ENCODE data around the gene MT1H. TPM values are rescaled to one million over a fixed set of nuclear protein-coding genes. Genes with fewer than 3 reads are reported as not detected.

The MT1H gene
- total and polyA plus RNA-seq, 8 donors: 33.8 to 219 (median 77.8) TPM; not detected in 4

- Histone ChIP-seq H3K4me1 (peaks cover 23 to 50% (median 33%) of the 10 kb centered on the region in 4 donors), H3K27ac (peak overlapping the region; percentile 77 to 87 (median 85)), H3K4me3 (peak overlapping the region; percentile 54 to 61 (median 57)), H3K9me3 (no peaks in the 10 kb centered on the region), H3K36me3 (no peaks in the 10 kb centered on the region), H3K27me3 (peaks cover 0 to 49% (median 11%) of the 10 kb centered on the region in 3 donors)
- no peak for DNase-seq
- TF ChIP-seq CTCF (IDR thresholded peaks at IDR 0.05): no peak
- TF ChIP-seq EP300 (IDR thresholded peaks at IDR 0.05): no peak
- no peak for TF ChIP-seq POLR2AphosphoS5 (IDR thresholded peaks at IDR 0.05)
- WGBS, 5 donors: 22 to 45% (median 28%) methylated on average over 8 to 14 of the region's 14 CpGs
- intact Hi-C loops (cut with DNase I; ENCODE audit: low total_unique reads): no loop called here
Measured at GRCh38 chr16:56631832-56632155, 37.8 kb upstream of the MT1H start.

GRCh38 chr16:56632156-56632847 is 37.3 kb upstream of the MT1H start, which contains the start of gene MT1M:
Gene MT1M, plus strand, starts transcription at chr16:56632659. Its CDS starts 73 bp downstream, at chr16:56632732.
- Histone ChIP-seq H3K36me3 (no peaks in the 10 kb centered on the region), H3K27ac (peak within 1 kb of the TSS; percentile 77 to 87 (median 85)), H3K27me3 (peaks cover 0 to 54% (median 11%) of the 10 kb centered on the region in 3 donors), H3K4me1 (peaks cover 19 to 48% (median 30%) of the 10 kb centered on the region in 4 donors), H3K9me3 (no peaks in the 10 kb centered on the region), H3K4me3 (peak within 1 kb of the TSS; percentile 54 to 61 (median 57))
- intact Hi-C loops (cut with DNase I; ENCODE audit: low total_unique reads): no loop called here
- DNase-seq: peak; percentile 69 to 70
- 1 to 2% (median 2%) methylated on average over 36 to 61 of the region's 61 CpGs for WGBS, 5 donors
- TF ChIP-seq POLR2A (IDR thresholded peaks at IDR 0.05) (no peak), CTCF (IDR thresholded peaks at IDR 0.05) (no peak), EP300 (IDR thresholded peaks at IDR 0.05) (peak; percentile 88), POLR2AphosphoS5 (IDR thresholded peaks at IDR 0.05) (peak in 2 of 3 donors; percentile 72 to 85)

DNA sequence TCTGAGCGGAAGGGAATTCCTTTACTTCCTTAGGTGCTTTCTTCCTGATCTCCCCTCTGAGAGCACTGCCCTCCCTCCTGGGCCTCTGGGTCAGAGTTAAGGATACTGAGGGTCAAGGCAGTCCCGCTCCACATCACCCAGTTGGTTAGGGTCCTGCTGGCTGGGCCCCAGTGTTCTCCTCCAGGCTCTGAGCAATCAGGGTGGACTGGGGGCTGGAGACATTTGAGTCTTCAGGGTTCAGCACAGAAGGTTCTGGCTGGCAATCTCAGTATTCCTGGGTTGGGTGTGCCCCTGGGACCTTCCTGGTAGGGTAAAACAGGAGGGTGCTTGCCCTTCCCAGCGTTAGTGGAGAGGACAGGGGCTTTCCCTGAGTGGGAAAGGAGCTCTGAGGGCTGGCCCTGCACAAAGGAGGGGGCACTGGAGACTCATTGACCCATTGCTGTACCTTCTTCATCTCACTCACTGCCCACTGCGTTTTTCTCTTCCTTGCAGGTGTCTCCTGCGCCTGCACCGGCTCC is 36.7 kb upstream of the MT1H start:
- no peak for DNase-seq
- intact Hi-C loops (cut with DNase I; ENCODE audit: low total_unique reads): no loop called here
- Histone ChIP-seq H3K9me3 (no peaks in the 10 kb centered on the region), H3K27ac (peak overlapping the region; percentile 77 to 87 (median 85)), H3K36me3 (no peaks in the 10 kb centered on the region), H3K27me3 (peaks cover 0 to 60% (median 11%) of the 10 kb centered on the region in 3 donors), H3K4me1 (peaks cover 19 to 51% (median 35%) of the 10 kb centered on the region in 4 donors), H3K4me3 (peak overlapping the region; percentile 54 to 61 (median 57))
- WGBS, 5 donors: 38 to 48% (median 41%) methylated on average over 5 to 6 of the region's 6 CpGs
- TF ChIP-seq POLR2A (IDR thresholded peaks at IDR 0.05): no peak
- no peak for TF ChIP-seq EP300 (IDR thresholded peaks at IDR 0.05)
- TF ChIP-seq POLR2AphosphoS5 (IDR thresholded peaks at IDR 0.05): no peak

DNA sequence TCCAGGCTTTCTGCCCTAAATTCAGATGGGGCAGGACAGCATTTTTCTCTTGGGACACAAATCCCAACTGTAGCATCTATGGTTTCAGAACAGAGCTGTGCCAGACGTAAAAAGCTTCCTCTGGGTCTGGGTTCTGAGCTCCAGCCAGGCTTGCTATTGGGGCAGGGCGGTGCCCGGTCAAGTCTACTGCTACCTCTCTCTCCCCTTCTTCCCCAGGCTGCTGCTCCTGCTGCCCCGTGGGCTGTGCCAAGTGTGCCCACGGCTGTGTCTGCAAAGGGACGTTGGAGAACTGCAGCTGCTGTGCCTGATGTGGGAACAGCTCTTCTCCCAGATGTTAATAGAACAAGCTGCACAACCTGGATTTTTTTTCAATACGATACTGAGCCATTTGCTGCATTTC is 36.1 kb upstream of the MT1H start:
- no peaks in the 10 kb centered on the region for H3K9me3 ChIP-seq
- peaks cover 0 to 66% (median 12%) of the 10 kb centered on the region in 3 donors for H3K27me3 ChIP-seq
- 52 to 75% (median 55%) methylated on average over 7 of the region's 7 CpGs for WGBS, 5 donors
- H3K36me3 ChIP-seq: no peaks in the 10 kb centered on the region
- H3K27ac ChIP-seq: peak overlapping the region in 4 of 5 donors; percentile 80 to 87 (median 86)
- TF ChIP-seq EP300 (IDR thresholded peaks at IDR 0.05) (no peak), POLR2A (IDR thresholded peaks at IDR 0.05) (no peak), POLR2AphosphoS5 (IDR thresholded peaks at IDR 0.05) (no peak), CTCF (IDR thresholded peaks at IDR 0.05) (no peak)
- peaks cover 21 to 57% (median 41%) of the 10 kb centered on the region in 4 donors for H3K4me1 ChIP-seq
- intact Hi-C loops (cut with DNase I; ENCODE audit: low total_unique reads): no loop called here
- DNase-seq: no peak
- H3K4me3 ChIP-seq: peak overlapping the region; percentile 54 to 61 (median 57)
